Muscle layer of colon (tissue), 2 donors: Measurements from ENCODE around the gene SLC49A4.

Experiments used
- H3K27ac ChIP-seq: one replicate; pipeline ENCODE4 v1.7.0; 2013; ENCODE audit warnings: low read depth, mild to moderate bottlenecking, low read length, moderate library complexity
- H3K27me3 ChIP-seq, 2 donors: one replicate each; pipeline ENCODE4 v1.7.0; 2013; ENCODE audit warnings: low read length in 2 of 2, mild to moderate bottlenecking in 2 of 2; ENCODE audit not compliant: insufficient read depth in 2 of 2, control insufficient read depth in 1 of 2
- H3K36me3 ChIP-seq: one replicate; pipeline ENCODE4 v1.7.0; 2013; ENCODE audit warnings: mild to moderate bottlenecking, low read length; ENCODE audit not compliant: insufficient read depth
- H3K4me1 ChIP-seq: one replicate; pipeline ENCODE4 v1.7.0; 2013; ENCODE audit warnings: mild to moderate bottlenecking, low read length; ENCODE audit not compliant: insufficient read depth
- H3K4me3 ChIP-seq, 2 donors: one replicate each; pipeline ENCODE4 v1.7.0; 2013; ENCODE audit warnings: low read length in 2 of 2, low read depth in 1 of 2, mild to moderate bottlenecking in 1 of 2, moderate library complexity in 1 of 2
- H3K9ac ChIP-seq: one replicate; pipeline ENCODE4 v1.7.0; 2013; ENCODE audit warnings: low read length
- H3K9me3 ChIP-seq: one replicate; pipeline ENCODE4 v1.7.0; 2013; ENCODE audit warnings: mild to moderate bottlenecking, low read length
- donor health status: abdominal sarcoma.
- donor health status: Adenocarcinoma of cecum.

Gene SLC49A4

DNA sequence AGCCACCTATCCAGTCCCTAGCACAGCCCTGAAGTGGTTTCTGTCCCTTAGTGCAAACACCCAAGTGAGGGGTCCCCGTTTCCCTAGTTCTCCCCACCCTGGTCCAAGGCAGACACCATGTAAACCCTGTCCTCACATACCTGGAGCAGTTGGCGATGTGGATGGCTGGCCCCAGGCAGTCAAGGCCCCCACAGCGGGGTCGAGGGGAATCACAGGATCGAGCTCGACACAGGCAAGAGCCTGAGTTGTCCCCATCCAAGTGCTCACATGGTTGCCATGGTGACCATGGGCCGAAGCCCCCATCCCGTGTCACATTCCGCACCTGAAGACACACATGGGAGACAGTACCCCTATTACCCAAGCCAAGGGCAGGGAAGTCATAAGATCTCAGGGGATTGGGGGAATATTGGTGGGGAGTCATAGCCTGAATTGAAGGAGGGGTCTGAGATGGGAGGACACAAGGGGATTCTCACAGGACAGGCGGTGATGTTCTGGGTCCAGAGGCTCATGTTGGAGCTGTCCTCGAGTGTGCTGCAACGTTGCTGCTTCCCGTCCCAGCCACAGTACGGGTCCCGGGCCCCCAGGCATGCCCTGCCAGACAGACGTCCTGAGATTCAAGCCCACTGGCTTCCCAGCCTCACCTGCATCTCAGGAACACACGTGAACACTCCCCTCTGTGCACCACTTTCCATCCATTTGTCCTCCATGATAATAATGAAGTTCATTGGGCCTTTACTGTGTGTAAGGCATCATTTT is 120.6 kb downstream of the SLC49A4 start:
- Histone ChIP-seq H3K4me3 (no peak overlapping the region), H3K9ac (no peak overlapping the region), H3K4me1 (no peaks in the 10 kb centered on the region), H3K36me3 (no peaks in the 10 kb centered on the region), H3K27ac (no peak overlapping the region), H3K9me3 (no peaks in the 10 kb centered on the region), H3K27me3 (peaks cover 0 to 28% of the 10 kb centered on the region in 2 donors)

DNA sequence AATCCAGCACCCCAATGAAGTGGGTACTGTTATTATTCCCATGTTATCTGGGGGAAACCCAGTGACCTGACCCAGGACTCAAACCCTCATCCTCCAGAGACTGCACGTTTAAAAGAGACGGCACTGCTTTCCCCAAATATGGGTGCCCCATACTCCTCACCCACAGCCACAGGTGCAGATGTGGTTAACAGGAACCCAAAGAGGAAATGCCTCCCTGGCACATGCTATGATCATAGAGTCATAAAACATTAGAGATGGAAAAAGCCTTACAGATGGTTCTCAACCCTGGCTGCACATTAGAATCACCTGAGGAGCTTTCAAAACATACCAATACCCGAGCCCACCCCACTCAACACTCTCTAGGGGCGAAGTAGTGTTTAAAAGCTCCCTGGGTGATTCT is 121.2 kb downstream of the SLC49A4 start:
- H3K4me3 ChIP-seq, result no peak overlapping the region
- no peak overlapping the region for H3K9ac ChIP-seq
- peaks cover 0 to 30% of the 10 kb centered on the region in 2 donors for H3K27me3 ChIP-seq

DNA sequence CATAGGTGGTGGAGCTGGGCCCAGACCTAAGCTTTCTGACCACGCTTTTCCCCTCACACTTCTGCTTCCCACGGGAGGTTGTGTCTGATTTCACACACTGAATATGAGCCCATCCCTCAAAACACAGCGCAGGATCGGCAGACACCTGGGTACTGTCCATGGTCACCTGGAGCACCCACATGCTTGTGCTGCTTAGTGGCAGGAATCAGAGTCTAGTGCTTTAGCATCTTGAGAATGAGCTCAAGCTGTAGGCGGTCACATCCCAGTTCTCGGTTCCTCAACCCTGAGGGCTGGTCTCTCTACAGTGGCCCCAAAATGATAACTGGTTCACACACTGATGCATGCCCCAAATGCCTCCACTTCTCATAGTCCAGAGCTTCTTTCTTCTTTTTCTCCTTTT is 121.7 kb downstream of the SLC49A4 start:
- no peaks in the 10 kb centered on the region for H3K36me3 ChIP-seq
- H3K9me3 ChIP-seq, result no peaks in the 10 kb centered on the region
- no peak overlapping the region for H3K4me3 ChIP-seq
- H3K9ac ChIP-seq, result no peak overlapping the region
- no peaks in the 10 kb centered on the region for H3K4me1 ChIP-seq
- peaks cover 2 to 29% of the 10 kb centered on the region in 2 donors for H3K27me3 ChIP-seq
- no peak overlapping the region for H3K27ac ChIP-seq

More for the DNA sequence above, 121.2 kb downstream of the SLC49A4 start:
- Histone ChIP-seq H3K9me3 (no peaks in the 10 kb centered on the region), H3K4me1 (no peaks in the 10 kb centered on the region), H3K27ac (no peak overlapping the region), H3K36me3 (no peaks in the 10 kb centered on the region)

DNA sequence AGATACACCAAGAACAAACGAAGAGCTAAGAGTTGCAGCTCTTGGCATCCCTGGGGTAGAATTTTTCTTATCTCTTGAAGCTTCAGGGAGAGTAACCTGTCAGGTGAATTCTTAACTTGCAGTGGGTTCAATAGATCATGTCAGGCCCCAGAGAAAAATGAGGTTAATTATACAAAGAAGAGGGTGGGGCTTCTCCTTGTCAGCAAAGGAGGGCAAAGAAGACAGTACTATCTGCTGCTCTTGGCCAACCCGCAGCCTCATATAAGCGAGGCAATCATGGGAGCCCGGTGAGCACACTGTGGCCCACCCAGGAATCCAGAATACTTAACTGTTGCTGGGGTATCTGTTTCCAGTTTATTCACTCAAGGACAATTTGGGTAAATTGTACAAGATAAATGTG is 122.5 kb downstream of the SLC49A4 start:
- Histone ChIP-seq H3K9ac (no peak overlapping the region), H3K4me3 (no peak overlapping the region)

DNA sequence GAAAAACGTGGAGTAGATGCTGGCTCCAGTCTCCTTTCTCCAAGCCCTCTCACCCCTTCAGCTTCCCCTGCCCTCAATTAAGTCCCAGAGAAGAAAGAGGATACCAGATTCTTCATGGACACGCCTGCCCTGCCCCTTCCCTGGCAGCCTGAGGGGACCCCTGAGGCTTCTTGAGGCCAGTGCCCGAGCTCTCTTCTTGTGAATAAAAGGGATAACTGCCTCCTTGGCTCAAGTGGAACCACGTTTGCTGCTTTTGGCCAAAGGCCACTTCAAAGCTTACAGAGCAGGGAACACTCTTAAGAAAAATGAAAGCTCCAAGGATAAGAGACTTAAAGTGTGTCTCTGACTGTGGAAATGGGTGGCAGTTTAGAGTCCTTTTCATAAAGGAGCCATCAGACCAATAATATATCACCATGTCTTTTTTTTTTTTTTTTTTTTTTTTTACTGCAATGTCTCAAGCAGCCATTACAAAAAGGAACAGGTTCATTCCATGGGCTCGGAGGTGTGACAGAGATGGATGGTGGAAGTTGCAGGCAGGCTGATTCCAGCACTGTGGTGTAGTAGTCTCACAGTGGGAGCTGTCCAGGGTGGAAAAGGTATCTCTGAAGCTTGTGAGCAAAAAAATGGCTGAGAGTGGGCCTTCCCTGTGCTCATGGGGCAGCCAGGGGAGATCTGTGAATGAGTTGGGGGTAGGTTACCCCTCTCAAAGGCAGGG is 123.9 kb downstream of the SLC49A4 start:
- Histone ChIP-seq H3K4me1 (no peaks in the 10 kb centered on the region), H3K27ac (no peak overlapping the region), H3K4me3 (no peak overlapping the region), H3K9me3 (no peaks in the 10 kb centered on the region), H3K9ac (no peak overlapping the region), H3K27me3 (peaks cover 16 to 20% of the 10 kb centered on the region in 2 donors), H3K36me3 (no peaks in the 10 kb centered on the region)

More for the DNA sequence above, 122.5 kb downstream of the SLC49A4 start:
- Histone ChIP-seq H3K9me3 (no peaks in the 10 kb centered on the region), H3K27ac (no peak overlapping the region), H3K27me3 (peaks cover 7 to 29% of the 10 kb centered on the region in 2 donors), H3K4me1 (no peaks in the 10 kb centered on the region), H3K36me3 (no peaks in the 10 kb centered on the region)

GRCh38 chr3:122919291-122919610 is 124.4 kb downstream of the SLC49A4 start:
- no peaks in the 10 kb centered on the region for H3K36me3 ChIP-seq
- no peak overlapping the region for H3K27ac ChIP-seq
- no peak overlapping the region for H3K9ac ChIP-seq
- H3K4me3 ChIP-seq, result no peak overlapping the region
- no peaks in the 10 kb centered on the region for H3K4me1 ChIP-seq
- no peaks in the 10 kb centered on the region for H3K9me3 ChIP-seq
- H3K27me3 ChIP-seq, result peaks cover 16 to 20% of the 10 kb centered on the region in 2 donors

DNA sequence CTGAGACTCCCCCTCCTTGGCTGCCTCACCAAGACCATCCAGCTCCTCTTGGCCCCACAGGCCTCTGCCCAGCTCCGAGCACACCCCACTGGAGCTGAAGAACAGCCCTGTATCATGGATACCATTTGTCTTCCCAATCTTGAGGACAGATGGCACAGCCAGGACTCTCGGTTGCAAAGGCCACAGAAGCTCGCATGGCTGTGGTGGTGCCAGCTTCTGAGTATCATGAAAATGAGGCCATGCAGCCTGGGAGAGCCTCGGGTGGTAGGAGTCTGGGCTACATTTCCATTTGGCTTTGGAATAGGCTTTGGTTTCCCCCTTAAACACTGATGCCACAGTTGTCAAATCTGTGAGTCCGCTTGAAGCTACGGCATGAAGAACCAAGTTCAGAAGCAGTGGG is 126.1 kb downstream of the SLC49A4 start:
- Histone ChIP-seq H3K9me3 (no peaks in the 10 kb centered on the region), H3K4me3 (no peak overlapping the region), H3K36me3 (no peaks in the 10 kb centered on the region), H3K27me3 (peaks cover 16 to 20% of the 10 kb centered on the region in 2 donors), H3K27ac (no peak overlapping the region), H3K9ac (no peak overlapping the region), H3K4me1 (no peaks in the 10 kb centered on the region)

- H3K36me3 ChIP-seq, result no peaks in the 10 kb centered on the region
- no peak overlapping the region for H3K9ac ChIP-seq
- peaks cover 16 to 20% of the 10 kb centered on the region in 2 donors for H3K27me3 ChIP-seq
- H3K27ac ChIP-seq, result no peak overlapping the region
- H3K4me3 ChIP-seq, result no peak overlapping the region
- no peaks in the 10 kb centered on the region for H3K9me3 ChIP-seq
- no peaks in the 10 kb centered on the region for H3K4me1 ChIP-seq
These were observed 127.2 kb downstream of the SLC49A4 start for GRCh38 chr3:122921791-122922651.

GRCh38 chr3:122923611-122924010 is 128.7 kb downstream of the SLC49A4 start:
- Histone ChIP-seq H3K27me3 (peaks cover 16 to 20% of the 10 kb centered on the region in 2 donors), H3K36me3 (no peaks in the 10 kb centered on the region), H3K9me3 (no peaks in the 10 kb centered on the region), H3K4me3 (no peak overlapping the region), H3K9ac (no peak overlapping the region), H3K4me1 (no peaks in the 10 kb centered on the region), H3K27ac (no peak overlapping the region)

DNA sequence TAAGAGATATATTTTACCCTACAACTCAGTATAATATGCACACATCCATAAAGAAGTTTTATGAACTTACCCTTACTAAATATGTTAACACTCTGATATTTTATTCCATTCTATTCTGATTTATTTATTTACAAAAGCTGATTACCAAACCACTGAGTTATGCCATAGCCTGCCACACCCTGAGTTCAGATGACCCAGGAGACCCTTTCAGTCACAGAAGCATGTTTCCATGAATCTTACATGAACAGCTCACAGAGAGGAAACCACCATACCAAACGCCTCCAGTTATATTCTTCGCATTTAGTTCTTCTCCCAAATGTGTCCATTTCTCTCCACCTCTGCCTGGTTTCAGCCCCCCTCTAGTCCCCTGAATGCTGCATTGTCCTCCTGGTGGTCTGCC is 129.2 kb downstream of the SLC49A4 start:
- Histone ChIP-seq H3K36me3 (no peaks in the 10 kb centered on the region), H3K9me3 (no peaks in the 10 kb centered on the region), H3K27me3 (peaks cover 16 to 20% of the 10 kb centered on the region in 2 donors), H3K4me1 (no peaks in the 10 kb centered on the region), H3K27ac (no peak overlapping the region), H3K4me3 (no peak overlapping the region), H3K9ac (no peak overlapping the region)

GRCh38 chr3:122925756-122926155 is 130.9 kb downstream of the SLC49A4 start:
- H3K27me3 ChIP-seq, result peaks cover 16 to 20% of the 10 kb centered on the region in 2 donors
- no peak overlapping the region for H3K9ac ChIP-seq
- no peak overlapping the region for H3K27ac ChIP-seq
- H3K9me3 ChIP-seq, result no peaks in the 10 kb centered on the region
- H3K4me3 ChIP-seq, result no peak overlapping the region
- H3K36me3 ChIP-seq, result no peaks in the 10 kb centered on the region
- no peaks in the 10 kb centered on the region for H3K4me1 ChIP-seq
